T47D (cell line): ENCODE data around the gene HPS1.
"Not testable (repeated sequence)": the region's sequence is repeated elsewhere in the genome, so short reads cannot be mapped to it uniquely, and the experiment has no call there.

Experiments used
- DNase-seq, 2 experiments: peaks; one replicate each; pipeline versions ENCODE4 v3.0.0 to v3.0.0-alpha.2; 2011 to 2012; ENCODE audit warnings: low read depth in 1 of 2, low spot score in 1 of 2
- JUND ChIP-seq: IDR thresholded peaks from 2 replicates; pipeline ENCODE4 v1.6.1; 2012; ENCODE audit warnings: low read depth
- in situ Hi-C: cut with HindIII; loops from 2 replicates; pipeline ENCODE4 v1.10.0; 2016; ENCODE audit warnings: low sequenced_read_pairs, low pct_unique_long_range_greater_than_20kb

HPS1 gene

GRCh38 chr10:98397089-98397600 lies 49.6 kb downstream of the HPS1 start:
- DNase-seq: no peak
- in situ Hi-C loops: no loop called here
- no peak for TF ChIP-seq JUND

GRCh38 chr10:98396096-98397063 lies 50.4 kb downstream of the HPS1 start:
- in situ Hi-C loops: no loop called here
- TF ChIP-seq JUND: no peak
- DNase-seq: no peak

GRCh38 chr10:98394851-98395440 lies 51.8 kb downstream of the HPS1 start:
- TF ChIP-seq JUND: no peak
- in situ Hi-C loops: no loop called here
- DNase-seq: no peak

GRCh38 chr10:98391578-98391991 lies 55.1 kb downstream of the HPS1 start:
- DNase-seq: no peak
- in situ Hi-C loops: no loop called here
- no peak for TF ChIP-seq JUND

- in situ Hi-C loops: no loop called here
- DNase-seq: no peak
- TF ChIP-seq JUND: no peak
These were observed 55.7 kb downstream of the HPS1 start for GRCh38 chr10:98391065-98391464.

GRCh38 chr10:98390406-98390805 lies 56.3 kb downstream of the HPS1 start:
- DNase-seq: no peak
- in situ Hi-C loops: no loop called here
- no peak for TF ChIP-seq JUND

GRCh38 chr10:98389398-98389797 lies 57.3 kb downstream of the HPS1 start:
- in situ Hi-C loops: no loop called here
- no peak for DNase-seq
- no peak for TF ChIP-seq JUND

GRCh38 chr10:98388101-98388655 lies 58.6 kb downstream of the HPS1 start:
- DNase-seq: no peak
- in situ Hi-C loops: no loop called here

GRCh38 chr10:98384531-98385133 lies 62.1 kb downstream of the HPS1 start:
- TF ChIP-seq JUND: no peak
- in situ Hi-C loops: no loop called here
- no peak for DNase-seq

More at GRCh38 chr10:98388101-98388655, 58.6 kb downstream of the HPS1 start:
- no peak for TF ChIP-seq JUND

GRCh38 chr10:98383869-98384268 lies 62.9 kb downstream of the HPS1 start:
- in situ Hi-C loops: no loop called here
- no peak for DNase-seq
- TF ChIP-seq JUND: no peak

GRCh38 chr10:98383134-98383667 lies 63.5 kb downstream of the HPS1 start:
- in situ Hi-C loops, DNase-seq: not testable (repeated sequence)

- no peak for TF ChIP-seq JUND
- in situ Hi-C loops: no loop called here
- DNase-seq: no peak
These were observed 64.0 kb downstream of the HPS1 start for GRCh38 chr10:98382691-98383101.
